ENCODE measurements around the gene ZFYVE19.
"Not testable (repeated sequence)": the region's sequence is repeated elsewhere in the genome, so short reads cannot be mapped to it uniquely, and the experiment has no call there.

Gene ZFYVE19

GRCh38 chr15:40847223-40847961, 40.5 kb downstream of the ZFYVE19 start:
- peak; percentile 55 for DNase-seq (ENCODE audit: low spot score)

GRCh38 chr15:40850576-40851112, 43.8 kb downstream of the ZFYVE19 start:
- no peak for DNase-seq (ENCODE audit: low spot score)

GRCh38 chr15:40852529-40852928, 45.6 kb downstream of the ZFYVE19 start:
- DNase-seq (ENCODE audit: low spot score), result no peak

GRCh38 chr15:40853241-40853890, 46.5 kb downstream of the ZFYVE19 start:
- DNase-seq (ENCODE audit: low spot score), result no peak

- DNase-seq (ENCODE audit: low spot score), result no peak
Observed at GRCh38 chr15:40854161-40854560, 47.3 kb downstream of the ZFYVE19 start.

- no peak for DNase-seq (ENCODE audit: low spot score)
Observed at GRCh38 chr15:40855706-40856234, 48.9 kb downstream of the ZFYVE19 start.

GRCh38 chr15:40856746-40857145, 49.9 kb downstream of the ZFYVE19 start:
- DNase-seq (ENCODE audit: low spot score), result no peak

GRCh38 chr15:40857601-40858341, 50.9 kb downstream of the ZFYVE19 start:
- peak; percentile 89 for DNase-seq (ENCODE audit: low spot score)

GRCh38 chr15:40858706-40859105, 51.8 kb downstream of the ZFYVE19 start:
- no peak for DNase-seq (ENCODE audit: low spot score)

- peak; percentile 86 for DNase-seq (ENCODE audit: low spot score)
Observed at GRCh38 chr15:40859206-40859851, 52.4 kb downstream of the ZFYVE19 start.

GRCh38 chr15:40861147-40861546, 54.3 kb downstream of the ZFYVE19 start:
- not testable (repeated sequence) for DNase-seq (ENCODE audit: low spot score)

- DNase-seq (ENCODE audit: low spot score), result no peak
Observed at GRCh38 chr15:40863660-40864270, 56.9 kb downstream of the ZFYVE19 start.
